Mesothelial cell of epicardium (in vitro differentiated cells): ENCODE measurements around the gene AHRR. TPM values are rescaled to one million over a fixed set of nuclear protein-coding genes. Genes with fewer than 3 reads are reported as not detected.
A peak's percentile ranks its signal among the peaks of the same experiment; 100 is the strongest.

ENCODE experiments used
- DNase-seq, 2 experiments: peaks; one replicate each; pipeline ENCODE4 v3.0.0; 2021; ENCODE audit warnings: low spot score in 2 of 2; ENCODE audit not compliant: unreplicated experiment in 2 of 2
- H3K27ac Mint-ChIP-seq: 2 replicates; pipeline ENCODE4 v1.8.0; 2021; ENCODE audit warnings: mixed read lengths
- H3K27me3 Mint-ChIP-seq: 2 replicates; pipeline ENCODE4 v1.8.0; 2021; ENCODE audit warnings: low read depth, mixed read lengths
- H3K36me3 Mint-ChIP-seq: 2 replicates; pipeline ENCODE4 v1.8.0; 2021; ENCODE audit warnings: mixed read lengths
- H3K4me1 Mint-ChIP-seq: 2 replicates; pipeline ENCODE4 v1.8.0; 2021; ENCODE audit warnings: mixed read lengths
- H3K4me3 Mint-ChIP-seq: 2 replicates; pipeline ENCODE4 v1.8.0; 2021; ENCODE audit warnings: mild to moderate bottlenecking, moderate library complexity, mixed read lengths
- H3K9me3 Mint-ChIP-seq: 2 replicates; pipeline ENCODE4 v1.8.0; 2021; ENCODE audit warnings: mixed read lengths
- total RNA-seq: library from RNA; stranded (reverse); gene quantifications from 3 replicates; pipeline ENCODE4 v1.2.1, GENCODE V29; 2021
- TF ChIP-seq, protein P1 (sequence below): fragments of 200-600 bp; sonication (generic); IDR thresholded peaks from one replicate; pipeline ENCODE4 v1.5.0; 2021; ENCODE audit warnings: antibody characterized with exemption; ENCODE audit not compliant: unreplicated experiment

Gene AHRR
- total RNA-seq, 1 donor from 2014 or later: 12.7 TPM

DNA sequence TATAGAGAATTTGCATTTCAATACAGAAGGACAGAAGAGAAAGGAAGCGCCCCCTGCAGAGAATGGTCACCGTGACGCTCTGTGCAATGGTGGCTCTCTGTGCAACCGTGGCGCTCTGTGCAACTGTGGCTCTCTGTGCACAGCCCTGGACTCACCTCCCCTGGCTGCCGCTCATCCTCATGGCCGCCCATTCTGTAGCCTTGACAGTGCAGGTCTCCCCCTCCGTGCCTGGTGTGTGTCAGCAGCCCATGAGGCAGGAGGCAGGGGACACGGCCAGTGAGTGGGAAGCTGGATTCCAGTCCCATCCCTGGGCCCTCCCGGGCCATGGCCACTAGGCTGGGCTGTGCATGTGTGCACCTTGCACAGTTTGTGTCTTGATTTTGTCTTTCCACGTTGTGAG is 133.4 kb downstream of the AHRR start:
- no peak for DNase-seq
- H3K27ac Mint-ChIP-seq: no peak overlapping the region
- H3K27me3 Mint-ChIP-seq: no peaks in the 10 kb centered on the region
- peaks cover 63% of the 10 kb centered on the region for H3K36me3 Mint-ChIP-seq
- H3K4me3 Mint-ChIP-seq: no peak overlapping the region
- H3K9me3 Mint-ChIP-seq: peaks cover 31% of the 10 kb centered on the region
- TF ChIP-seq, protein P1, sequence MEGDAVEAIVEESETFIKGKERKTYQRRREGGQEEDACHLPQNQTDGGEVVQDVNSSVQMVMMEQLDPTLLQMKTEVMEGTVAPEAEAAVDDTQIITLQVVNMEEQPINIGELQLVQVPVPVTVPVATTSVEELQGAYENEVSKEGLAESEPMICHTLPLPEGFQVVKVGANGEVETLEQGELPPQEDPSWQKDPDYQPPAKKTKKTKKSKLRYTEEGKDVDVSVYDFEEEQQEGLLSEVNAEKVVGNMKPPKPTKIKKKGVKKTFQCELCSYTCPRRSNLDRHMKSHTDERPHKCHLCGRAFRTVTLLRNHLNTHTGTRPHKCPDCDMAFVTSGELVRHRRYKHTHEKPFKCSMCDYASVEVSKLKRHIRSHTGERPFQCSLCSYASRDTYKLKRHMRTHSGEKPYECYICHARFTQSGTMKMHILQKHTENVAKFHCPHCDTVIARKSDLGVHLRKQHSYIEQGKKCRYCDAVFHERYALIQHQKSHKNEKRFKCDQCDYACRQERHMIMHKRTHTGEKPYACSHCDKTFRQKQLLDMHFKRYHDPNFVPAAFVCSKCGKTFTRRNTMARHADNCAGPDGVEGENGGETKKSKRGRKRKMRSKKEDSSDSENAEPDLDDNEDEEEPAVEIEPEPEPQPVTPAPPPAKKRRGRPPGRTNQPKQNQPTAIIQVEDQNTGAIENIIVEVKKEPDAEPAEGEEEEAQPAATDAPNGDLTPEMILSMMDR: no peak
- no peaks in the 10 kb centered on the region for H3K4me1 Mint-ChIP-seq

DNA sequence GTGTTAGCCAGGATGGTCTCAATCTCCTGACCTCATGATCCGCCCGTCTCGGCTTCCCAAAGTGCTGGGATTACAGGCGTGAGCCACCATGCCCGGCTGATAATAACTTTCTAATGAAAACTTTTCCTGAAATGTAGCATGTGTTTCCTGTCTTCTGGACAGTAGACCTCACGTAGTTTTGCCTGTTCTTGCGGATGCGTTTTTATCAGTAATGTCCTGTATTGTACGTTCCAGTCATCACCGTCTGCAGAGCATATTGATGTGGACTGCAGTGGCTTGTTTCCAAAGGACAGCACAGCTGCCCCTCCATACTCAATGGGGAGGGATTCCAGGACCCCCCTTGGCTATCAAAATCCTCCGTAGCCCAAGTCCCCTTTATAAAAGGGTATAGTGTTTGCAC is 134.3 kb downstream of the AHRR start:
- H3K27me3 Mint-ChIP-seq: no peaks in the 10 kb centered on the region
- H3K9me3 Mint-ChIP-seq: peaks cover 23% of the 10 kb centered on the region
- peaks cover 61% of the 10 kb centered on the region for H3K36me3 Mint-ChIP-seq
- H3K27ac Mint-ChIP-seq: no peak overlapping the region
- no peaks in the 10 kb centered on the region for H3K4me1 Mint-ChIP-seq
- no peak overlapping the region for H3K4me3 Mint-ChIP-seq
- TF ChIP-seq, protein P1: no peak
- no peak for DNase-seq

DNA sequence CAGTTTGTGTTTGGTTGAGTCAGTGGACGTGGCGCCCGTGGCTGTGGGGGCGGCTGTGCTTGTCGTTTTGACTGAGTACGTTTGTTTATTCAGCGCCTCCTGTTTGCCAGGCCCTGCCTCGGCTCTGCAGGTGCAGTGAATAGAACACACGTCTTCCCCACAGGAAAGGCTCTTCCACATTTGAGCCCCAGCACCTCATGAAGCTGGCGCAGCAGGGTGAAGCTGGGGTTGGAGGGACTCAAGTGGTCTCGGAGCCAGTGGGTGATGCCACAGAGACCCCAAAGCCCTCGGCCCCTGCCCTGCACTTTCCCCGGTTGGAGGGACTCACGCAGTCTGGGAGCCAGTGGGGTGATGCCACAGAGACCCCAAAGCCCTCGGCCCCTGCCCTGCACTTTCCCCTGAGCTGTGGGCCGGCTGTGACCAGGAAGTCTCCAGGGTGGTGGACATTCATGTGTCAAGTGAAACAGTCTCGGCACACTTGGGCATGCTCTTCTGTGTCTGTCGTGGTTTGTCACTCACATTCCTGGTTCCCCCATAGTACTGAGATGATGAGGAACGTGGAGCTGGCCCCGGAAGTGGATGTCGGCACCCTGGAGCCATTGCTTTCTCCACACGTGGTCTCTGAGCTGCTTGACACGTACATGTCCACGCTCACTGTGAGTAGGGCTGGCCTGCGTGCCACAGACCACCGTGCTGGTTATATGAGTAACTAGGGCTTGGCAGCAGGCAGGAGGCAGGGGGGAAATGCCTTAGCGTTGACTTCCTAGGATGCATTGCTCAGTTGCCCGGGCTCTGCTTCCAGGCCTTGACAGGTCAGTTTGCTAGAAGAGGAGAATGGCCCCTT is 135.1 kb downstream of the AHRR start:
- Mint-ChIP-seq H3K27ac (no peak overlapping the region), H3K27me3 (no peaks in the 10 kb centered on the region), H3K4me3 (no peak overlapping the region), H3K36me3 (peaks cover 53% of the 10 kb centered on the region), H3K9me3 (peaks cover 15% of the 10 kb centered on the region), H3K4me1 (no peaks in the 10 kb centered on the region)
- TF ChIP-seq, protein P1: no peak
- no peak for DNase-seq

DNA sequence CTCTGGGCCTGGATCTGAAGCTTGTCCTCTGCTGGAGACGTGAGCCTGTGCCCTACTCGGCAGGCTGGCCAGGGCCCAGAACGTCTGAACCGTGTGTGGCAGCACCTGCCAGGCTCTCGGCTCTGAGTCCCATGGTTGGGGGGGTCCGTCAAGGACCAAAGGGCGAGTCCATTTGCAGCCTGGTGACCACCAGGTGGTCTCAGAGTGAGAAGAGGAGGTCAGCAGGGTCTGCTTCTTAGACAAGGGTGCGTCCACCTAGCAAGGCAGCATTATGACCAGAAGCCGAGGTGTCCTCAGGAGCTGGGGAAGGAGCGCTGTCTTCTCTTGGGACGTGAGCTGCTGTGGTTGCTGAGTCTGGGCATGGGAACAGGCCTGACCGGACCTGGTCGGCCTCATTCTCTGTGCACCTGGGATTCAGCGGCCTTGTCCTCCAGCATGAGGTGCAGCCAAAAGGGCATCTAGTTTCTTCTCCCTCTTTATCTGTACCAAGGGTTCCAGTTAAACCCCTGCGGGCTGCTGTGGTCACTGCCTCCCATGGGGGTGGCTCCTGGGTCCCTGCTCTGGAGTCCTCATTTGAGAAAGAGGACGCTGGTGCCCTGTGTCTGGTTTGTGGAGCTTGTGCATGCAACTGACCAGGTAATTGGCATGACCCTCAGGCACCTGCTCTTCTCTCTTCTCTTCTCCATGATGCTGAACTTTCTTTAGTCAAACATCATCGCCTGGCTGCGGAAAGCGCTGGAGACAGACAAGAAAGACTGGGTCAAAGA is 135.9 kb downstream of the AHRR start:
- TF ChIP-seq, protein P1: no peak
- Mint-ChIP-seq H3K4me1 (no peaks in the 10 kb centered on the region), H3K27me3 (no peaks in the 10 kb centered on the region), H3K9me3 (peaks cover 7% of the 10 kb centered on the region), H3K27ac (no peak overlapping the region), H3K4me3 (no peak overlapping the region), H3K36me3 (peaks cover 53% of the 10 kb centered on the region)
- DNase-seq: no peak

DNA sequence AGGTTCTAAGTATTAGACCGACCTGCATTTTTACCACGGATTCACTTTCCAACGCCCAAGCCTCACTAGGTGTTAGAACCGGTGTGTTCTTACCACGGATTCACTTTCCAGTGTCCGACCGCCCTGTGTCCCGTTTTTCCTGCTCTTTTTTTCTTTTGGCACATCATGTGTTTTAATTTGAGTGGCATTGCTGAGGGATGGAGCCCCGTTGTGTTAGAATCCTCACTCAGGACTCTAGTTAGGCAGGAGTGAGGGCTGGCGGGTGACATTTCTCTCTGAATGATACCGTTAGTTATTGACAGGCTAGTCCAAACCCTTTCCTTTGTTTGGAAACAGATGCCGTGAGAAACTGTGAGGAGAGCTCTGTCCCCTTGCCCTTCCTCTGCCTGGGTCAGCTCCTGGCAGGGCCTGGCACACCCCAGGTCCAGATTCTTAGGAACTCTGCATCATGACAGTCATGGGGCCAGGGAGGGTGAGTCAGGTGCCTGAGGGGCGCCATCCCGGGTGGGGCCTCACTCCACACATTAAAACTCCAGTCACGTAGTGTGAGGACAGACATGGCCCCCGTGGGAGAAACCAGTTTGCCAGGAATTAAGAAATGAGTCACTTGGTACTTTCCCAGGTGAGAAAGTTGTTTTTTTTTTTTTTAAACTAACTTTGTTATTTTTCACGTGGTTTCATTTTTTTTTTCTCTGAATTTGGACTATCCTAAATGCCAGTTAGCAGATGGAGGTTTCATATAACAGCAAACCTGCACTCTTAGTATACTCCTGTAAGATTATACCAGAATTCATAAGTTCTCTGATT is 137.2 kb downstream of the AHRR start:
- H3K36me3 Mint-ChIP-seq: peaks cover 50% of the 10 kb centered on the region

More for the DNA sequence above, 137.2 kb downstream of the AHRR start:
- H3K4me3 Mint-ChIP-seq: no peak overlapping the region
- H3K27ac Mint-ChIP-seq: peak overlapping the region; percentile 28
- H3K4me1 Mint-ChIP-seq: no peaks in the 10 kb centered on the region
- H3K27me3 Mint-ChIP-seq: no peaks in the 10 kb centered on the region
- TF ChIP-seq, protein P1: no peak
- no peaks in the 10 kb centered on the region for H3K9me3 Mint-ChIP-seq
- no peak for DNase-seq
